Loucy (cell line): Measurements from ENCODE around the gene LGALS3.
A peak's percentile ranks its signal among the peaks of the same experiment; 100 is the strongest.

ENCODE experiments used
- H2AFZ ChIP-seq: fragments of 200-600 bp; sonication (generic); 2 replicates; pipeline ENCODE4 v1.6.0; 2016; ENCODE audit warnings: antibody characterized with exemption, mild to moderate bottlenecking, low read length, moderate library complexity
- H3F3A ChIP-seq: fragments of 200-600 bp; 2 replicates; pipeline ENCODE4 v1.6.0; 2016; ENCODE audit warnings: antibody characterized with exemption, low read depth, mild to moderate bottlenecking
- H3K27me3 ChIP-seq: fragments of 200-600 bp; sonication (generic); 2 replicates; pipeline ENCODE4 v1.6.1; 2014; ENCODE audit warnings: low read length, mild to moderate bottlenecking; ENCODE audit not compliant: insufficient read depth, poor library complexity, severe bottlenecking
- H3K36me3 ChIP-seq: fragments of 200-600 bp; sonication (generic); 2 replicates; pipeline ENCODE4 v1.6.1; 2016; ENCODE audit warnings: low read length; ENCODE audit not compliant: insufficient read depth
- H3K4me1 ChIP-seq: fragments of 200-600 bp; sonication (generic); 2 replicates; pipeline ENCODE4 v1.5.1; 2014; ENCODE audit warnings: low read length, mild to moderate bottlenecking; ENCODE audit not compliant: insufficient read depth, poor library complexity, severe bottlenecking
- H3K4me2 ChIP-seq: fragments of 200-600 bp; sonication (generic); 2 replicates; pipeline ENCODE4 v1.6.0; 2014; ENCODE audit warnings: antibody characterized with exemption, low read length, low read depth, mild to moderate bottlenecking; ENCODE audit not compliant: poor library complexity, severe bottlenecking
- H3K4me3 ChIP-seq: fragments of 200-600 bp; sonication (generic); 2 replicates; pipeline ENCODE4 v1.5.1; 2014; ENCODE audit warnings: low read length, mild to moderate bottlenecking, mixed read lengths; ENCODE audit not compliant: poor library complexity, severe bottlenecking
- H3K79me2 ChIP-seq: fragments of 200-600 bp; sonication (generic); 2 replicates; pipeline ENCODE4 v1.6.1; 2014; ENCODE audit warnings: low read length; ENCODE audit not compliant: insufficient read depth
- H3K9ac ChIP-seq: fragments of 200-600 bp; sonication (generic); 2 replicates; pipeline ENCODE4 v1.6.0; 2014; ENCODE audit warnings: mild to moderate bottlenecking, low read depth, low read length, moderate library complexity; ENCODE audit not compliant: poor library complexity, severe bottlenecking
- H3K9me2 ChIP-seq: fragments of 200-600 bp; sonication (generic); replicated peaks from 2 replicates; pipeline ENCODE4 v1.6.1; 2016; ENCODE audit warnings: low read depth, low read length, mixed read lengths
- H3K9me3 ChIP-seq: fragments of 200-600 bp; sonication (generic); 2 replicates; pipeline ENCODE4 v1.6.1; 2014; ENCODE audit warnings: mild to moderate bottlenecking, antibody characterized with exemption, low read length, low read depth; ENCODE audit not compliant: insufficient read depth
- H4K20me1 ChIP-seq: fragments of 200-600 bp; sonication (generic); 2 replicates; pipeline ENCODE4 v1.6.0; 2014; ENCODE audit warnings: antibody characterized with exemption, low read length, mild to moderate bottlenecking; ENCODE audit not compliant: insufficient read depth, poor library complexity, severe bottlenecking
- CTCF ChIP-seq: fragments of 200-600 bp; sonication (generic); conservative IDR thresholded peaks from 2 replicates; pipeline ENCODE4 v1.5.1; 2014; ENCODE audit warnings: mild to moderate bottlenecking, antibody characterized with exemption, low read length
- EZH2phosphoT487 ChIP-seq: fragments of 200-600 bp; IDR thresholded peaks from 2 replicates; pipeline ENCODE4 v1.6.1; 2018; ENCODE audit warnings: antibody characterized with exemption, mild to moderate bottlenecking, moderate library complexity, borderline replicate concordance

The LGALS3 gene

GRCh38 chr14:55130196-55130550, 1.1 kb downstream of the LGALS3 start:
- no peaks in the 10 kb centered on the region for H3K27me3 ChIP-seq
- H3K79me2 ChIP-seq = no peaks in the 10 kb centered on the region
- H3K36me3 ChIP-seq = no peaks in the 10 kb centered on the region; the same call in 1 of the 2 replicates
- H3K4me2 ChIP-seq = no peak overlapping the region
- H3K9me3 ChIP-seq = no peaks in the 10 kb centered on the region
- no peaks in the 10 kb centered on the region for H3F3A ChIP-seq
- H3K9ac ChIP-seq = no peak overlapping the region
- no peaks in the 10 kb centered on the region for H3K9me2 ChIP-seq
- no peak overlapping the region for H3K4me3 ChIP-seq
- no peaks in the 10 kb centered on the region for H4K20me1 ChIP-seq
- no peak overlapping the region for H2AFZ ChIP-seq
- TF ChIP-seq CTCF = no peak
- no peak for TF ChIP-seq EZH2phosphoT487
- peaks cover 21% of the 10 kb centered on the region for H3K4me1 ChIP-seq

- H3K36me3 ChIP-seq = no peaks in the 10 kb centered on the region; the same call in 1 of the 2 replicates
- H3K9ac ChIP-seq = no peak overlapping the region
- peak overlapping the region; percentile 9 for H3K4me2 ChIP-seq
- peak overlapping the region; percentile 54 for H2AFZ ChIP-seq
- no peaks in the 10 kb centered on the region for H4K20me1 ChIP-seq
- no peaks in the 10 kb centered on the region for H3K79me2 ChIP-seq
- H3K27me3 ChIP-seq = no peaks in the 10 kb centered on the region
- H3K4me3 ChIP-seq = no peak overlapping the region
- no peaks in the 10 kb centered on the region for H3F3A ChIP-seq
- H3K9me2 ChIP-seq = no peaks in the 10 kb centered on the region
- TF ChIP-seq EZH2phosphoT487 (no peak), CTCF (peak; percentile 53)
- H3K9me3 ChIP-seq = no peaks in the 10 kb centered on the region
- H3K4me1 ChIP-seq = peaks cover 12% of the 10 kb centered on the region
These were observed 2.5 kb downstream of the LGALS3 start for GRCh38 chr14:55131370-55132137.

DNA sequence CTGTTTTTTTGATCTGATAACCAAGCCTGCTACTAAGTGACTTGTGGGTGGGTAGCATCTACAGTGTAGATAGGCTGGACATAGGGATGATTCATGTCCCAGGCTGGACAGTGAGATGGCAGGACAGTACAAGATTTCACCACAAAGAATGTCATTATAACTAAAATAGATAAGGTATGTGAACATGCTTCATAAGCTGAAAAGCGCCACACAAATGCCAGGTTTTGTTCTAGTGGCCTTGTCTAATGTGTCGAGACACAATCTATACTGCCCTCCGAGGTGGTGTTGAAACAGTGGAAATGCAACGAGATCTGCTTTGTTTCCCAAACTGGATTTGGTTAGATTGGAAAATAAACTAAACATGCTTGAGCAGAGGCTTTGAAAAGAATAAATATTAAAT, 4.4 kb downstream of the LGALS3 start:
- no peaks in the 10 kb centered on the region for H3K79me2 ChIP-seq
- TF ChIP-seq EZH2phosphoT487 = no peak
- peak; percentile 24; the same call in 1 of the 2 replicates for TF ChIP-seq CTCF

More for the DNA sequence above, 4.4 kb downstream of the LGALS3 start:
- H3F3A ChIP-seq = no peaks in the 10 kb centered on the region
- no peaks in the 10 kb centered on the region; the same call in 1 of the 2 replicates for H3K36me3 ChIP-seq
- H3K9me2 ChIP-seq = no peaks in the 10 kb centered on the region
- no peaks in the 10 kb centered on the region for H3K9me3 ChIP-seq
- no peak overlapping the region for H3K4me3 ChIP-seq
- no peaks in the 10 kb centered on the region for H3K27me3 ChIP-seq
- H4K20me1 ChIP-seq = no peaks in the 10 kb centered on the region
- H3K4me2 ChIP-seq = no peak overlapping the region
- H3K9ac ChIP-seq = no peak overlapping the region
- H2AFZ ChIP-seq = no peak overlapping the region
- peaks cover 12% of the 10 kb centered on the region for H3K4me1 ChIP-seq
